GM21528 (cell line): Measurements from ENCODE around the gene GABRG3.

Source experiments
- ATAC-seq: cut with Tn5 transposase; IDR thresholded peaks from one replicate; pipeline ENCODE4 v1.9.1; 2021; ENCODE audit warnings: mild to moderate bottlenecking, moderate library complexity; ENCODE audit not compliant: unreplicated experiment, low FRiP score

Gene GABRG3

GRCh38 chr15:27059610-27060202 lies 88.7 kb downstream of the GABRG3 start:
- no peak for ATAC-seq

GRCh38 chr15:27061739-27062138 lies 90.8 kb downstream of the GABRG3 start:
- ATAC-seq = no peak

- ATAC-seq = no peak
Observed at GRCh38 chr15:27062951-27063350, 92.0 kb downstream of the GABRG3 start.

GRCh38 chr15:27064080-27064479 lies 93.1 kb downstream of the GABRG3 start:
- ATAC-seq = no peak

GRCh38 chr15:27065151-27065550 lies 94.2 kb downstream of the GABRG3 start:
- no peak for ATAC-seq

GRCh38 chr15:27065785-27066184 lies 94.8 kb downstream of the GABRG3 start:
- no peak for ATAC-seq

- ATAC-seq = no peak
Observed at GRCh38 chr15:27066446-27066845, 95.5 kb downstream of the GABRG3 start.

- ATAC-seq = no peak
Observed at GRCh38 chr15:27067175-27067574, 96.2 kb downstream of the GABRG3 start.

- no peak for ATAC-seq
Observed at GRCh38 chr15:27070841-27071240, 99.9 kb downstream of the GABRG3 start.

GRCh38 chr15:27074179-27074578 lies 103.2 kb downstream of the GABRG3 start:
- no peak for ATAC-seq

- ATAC-seq = no peak
Observed at GRCh38 chr15:27077790-27078189, 106.8 kb downstream of the GABRG3 start.

GRCh38 chr15:27081676-27082418 lies 110.9 kb downstream of the GABRG3 start:
- no peak for ATAC-seq

- ATAC-seq = no peak
Observed at GRCh38 chr15:27082526-27082925, 111.5 kb downstream of the GABRG3 start.

GRCh38 chr15:27084844-27085243 lies 113.9 kb downstream of the GABRG3 start:
- ATAC-seq = no peak

- ATAC-seq = no peak
Observed at GRCh38 chr15:27086149-27086548, 115.2 kb downstream of the GABRG3 start.

GRCh38 chr15:27086805-27087204 lies 115.8 kb downstream of the GABRG3 start:
- ATAC-seq = no peak

GRCh38 chr15:27087651-27088583 lies 116.9 kb downstream of the GABRG3 start:
- no peak for ATAC-seq

GRCh38 chr15:27088584-27089232 lies 117.7 kb downstream of the GABRG3 start:
- no peak for ATAC-seq

GRCh38 chr15:27089233-27089586 lies 118.2 kb downstream of the GABRG3 start:
- ATAC-seq = no peak

GRCh38 chr15:27089676-27090075 lies 118.7 kb downstream of the GABRG3 start:
- ATAC-seq = no peak
